Osteoblast (primary cell): ENCODE measurements around the gene PAH. TPM values are rescaled to one million over a fixed set of nuclear protein-coding genes. Genes with fewer than 3 reads are reported as not detected.

ENCODE experiments used
- DNase-seq: peaks from one replicate; pipeline ENCODE4 v3.0.0; 2011; ENCODE audit warnings: low spot score, mixed read lengths; ENCODE audit not compliant: insufficient read length; ENCODE audit errors: missing footprints
- H2AFZ ChIP-seq: 2 replicates; pipeline ENCODE4 v1.6.0; 2011; ENCODE audit warnings: mild to moderate bottlenecking, low read length
- H3K27ac ChIP-seq: 2 replicates; pipeline ENCODE4 v1.5.1; 2011; ENCODE audit warnings: mild to moderate bottlenecking, low read depth, low read length, moderate library complexity
- H3K27me3 ChIP-seq: 2 replicates; pipeline ENCODE4 v1.6.0; 2012; ENCODE audit warnings: mild to moderate bottlenecking, control low read depth, inconsistent platforms, low read length, moderate library complexity; ENCODE audit not compliant: insufficient read depth
- H3K36me3 ChIP-seq: 2 replicates; pipeline ENCODE4 v1.5.1; 2011; ENCODE audit warnings: mild to moderate bottlenecking, low read length, control low read depth, moderate library complexity; ENCODE audit not compliant: insufficient read depth
- H3K4me1 ChIP-seq: 2 replicates; pipeline ENCODE4 v1.5.1; 2011; ENCODE audit warnings: mild to moderate bottlenecking, low read length, control low read depth, moderate library complexity; ENCODE audit not compliant: insufficient read depth
- H3K4me2 ChIP-seq: 2 replicates; pipeline ENCODE4 v1.6.0; 2011; ENCODE audit warnings: mild to moderate bottlenecking, low read length; ENCODE audit not compliant: insufficient read depth
- H3K4me3 ChIP-seq: fragments of 200-600 bp; sonication (generic); 3 replicates; pipeline ENCODE4 v1.5.1; 2012; ENCODE audit warnings: mild to moderate bottlenecking, low read length, inconsistent platforms; ENCODE audit not compliant: insufficient read depth
- H3K79me2 ChIP-seq: 2 replicates; pipeline ENCODE4 v1.6.0; 2012; ENCODE audit warnings: mild to moderate bottlenecking, low read length, control low read depth, inconsistent platforms; ENCODE audit not compliant: insufficient read depth
- H3K9me3 ChIP-seq: 2 replicates; pipeline ENCODE4 v1.5.1; 2011; ENCODE audit warnings: low read depth, low read length, control low read depth
- H4K20me1 ChIP-seq: 2 replicates; pipeline ENCODE4 v1.6.0; 2012; ENCODE audit warnings: mild to moderate bottlenecking, low read length, control low read depth; ENCODE audit not compliant: insufficient read depth
- total RNA-seq: library from RNA; depleted of rRNA; stranded (reverse); fragments of >200 nt; gene quantifications from 2 replicates; pipeline ENCODE4 v1.2.3, GENCODE V29; 2012
- TF ChIP-seq, protein P1 (sequence below): IDR thresholded peaks from 2 replicates; pipeline ENCODE4 v1.5.1; 2011; ENCODE audit warnings: mild to moderate bottlenecking, low read depth, low read length, moderate library complexity; ENCODE audit errors: extremely low read depth

The PAH gene
- total RNA-seq, 1 donor, result not detected

DNA sequence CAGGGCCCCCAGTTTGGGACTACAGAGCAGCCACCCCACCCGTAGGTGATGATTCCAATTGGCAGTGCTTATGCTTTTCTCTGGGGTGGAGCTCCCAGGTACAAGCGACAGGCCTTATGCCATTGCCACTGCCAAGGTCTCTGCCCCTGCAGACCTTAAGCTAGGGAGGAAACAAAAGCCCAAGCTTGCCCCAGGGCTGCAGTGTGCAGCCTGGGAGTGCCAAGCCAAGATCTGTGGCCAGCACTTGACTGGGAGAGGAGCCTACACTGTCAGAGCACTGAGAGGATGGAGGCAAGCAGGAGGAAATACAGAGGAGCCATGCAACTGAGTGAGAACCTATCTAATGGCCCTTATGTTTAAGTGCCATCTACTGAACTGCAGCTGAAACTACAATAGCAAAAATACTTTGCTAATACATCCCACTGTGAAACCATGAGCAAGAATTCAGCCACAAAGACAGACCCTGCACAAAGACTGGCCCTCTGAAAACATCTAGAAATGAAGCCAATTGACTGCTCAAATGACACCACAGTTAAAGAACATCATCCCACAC, 22.7 kb upstream of the PAH start:
- H3K4me1 ChIP-seq, result no peaks in the 10 kb centered on the region
- no peaks in the 10 kb centered on the region for H3K9me3 ChIP-seq
- DNase-seq, result no peak
- no peaks in the 10 kb centered on the region for H3K79me2 ChIP-seq
- no peaks in the 10 kb centered on the region for H3K27me3 ChIP-seq
- H3K27ac ChIP-seq, result no peak overlapping the region
- TF ChIP-seq, protein P1, sequence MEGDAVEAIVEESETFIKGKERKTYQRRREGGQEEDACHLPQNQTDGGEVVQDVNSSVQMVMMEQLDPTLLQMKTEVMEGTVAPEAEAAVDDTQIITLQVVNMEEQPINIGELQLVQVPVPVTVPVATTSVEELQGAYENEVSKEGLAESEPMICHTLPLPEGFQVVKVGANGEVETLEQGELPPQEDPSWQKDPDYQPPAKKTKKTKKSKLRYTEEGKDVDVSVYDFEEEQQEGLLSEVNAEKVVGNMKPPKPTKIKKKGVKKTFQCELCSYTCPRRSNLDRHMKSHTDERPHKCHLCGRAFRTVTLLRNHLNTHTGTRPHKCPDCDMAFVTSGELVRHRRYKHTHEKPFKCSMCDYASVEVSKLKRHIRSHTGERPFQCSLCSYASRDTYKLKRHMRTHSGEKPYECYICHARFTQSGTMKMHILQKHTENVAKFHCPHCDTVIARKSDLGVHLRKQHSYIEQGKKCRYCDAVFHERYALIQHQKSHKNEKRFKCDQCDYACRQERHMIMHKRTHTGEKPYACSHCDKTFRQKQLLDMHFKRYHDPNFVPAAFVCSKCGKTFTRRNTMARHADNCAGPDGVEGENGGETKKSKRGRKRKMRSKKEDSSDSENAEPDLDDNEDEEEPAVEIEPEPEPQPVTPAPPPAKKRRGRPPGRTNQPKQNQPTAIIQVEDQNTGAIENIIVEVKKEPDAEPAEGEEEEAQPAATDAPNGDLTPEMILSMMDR, result no peak
- H3K36me3 ChIP-seq, result no peaks in the 10 kb centered on the region
- no peak overlapping the region for H2AFZ ChIP-seq
- H4K20me1 ChIP-seq, result no peaks in the 10 kb centered on the region
- H3K4me2 ChIP-seq, result no peak overlapping the region
- H3K4me3 ChIP-seq, result no peak overlapping the region

DNA sequence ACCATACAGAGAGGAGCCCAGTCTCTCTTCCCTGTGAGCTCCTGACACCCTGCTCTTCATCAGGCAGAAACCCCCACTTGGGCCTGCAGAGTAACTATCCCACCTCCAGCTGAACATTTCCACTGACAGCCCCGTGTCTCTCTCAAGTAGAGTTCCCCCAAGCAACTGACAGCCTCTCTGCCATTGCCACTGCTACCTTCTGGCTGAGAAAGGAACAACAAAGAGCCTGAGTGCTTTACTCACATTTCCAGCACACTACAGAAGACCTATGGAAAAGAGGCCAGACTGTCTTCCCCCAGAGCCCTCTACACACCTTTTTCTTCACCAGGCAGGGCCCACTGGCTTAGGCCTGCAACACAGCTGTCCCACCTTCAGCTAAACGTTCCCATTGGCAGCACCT, 22.0 kb upstream of the PAH start:
- no peaks in the 10 kb centered on the region for H3K9me3 ChIP-seq
- no peaks in the 10 kb centered on the region for H4K20me1 ChIP-seq
- no peaks in the 10 kb centered on the region for H3K27me3 ChIP-seq
- H3K4me2 ChIP-seq, result no peak overlapping the region
- no peaks in the 10 kb centered on the region for H3K36me3 ChIP-seq
- no peaks in the 10 kb centered on the region for H3K4me1 ChIP-seq
- no peak overlapping the region for H3K27ac ChIP-seq
- no peak overlapping the region for H2AFZ ChIP-seq
- no peak for DNase-seq
- TF ChIP-seq, protein P1, result no peak
- no peaks in the 10 kb centered on the region for H3K79me2 ChIP-seq
- H3K4me3 ChIP-seq, result no peak overlapping the region

- DNase-seq, result no peak
- Histone ChIP-seq H3K4me2 (no peak overlapping the region), H3K4me3 (no peak overlapping the region), H4K20me1 (no peaks in the 10 kb centered on the region), H3K27me3 (no peaks in the 10 kb centered on the region), H3K9me3 (no peaks in the 10 kb centered on the region), H3K79me2 (no peaks in the 10 kb centered on the region), H3K27ac (no peak overlapping the region), H3K36me3 (no peaks in the 10 kb centered on the region), H2AFZ (no peak overlapping the region), H3K4me1 (no peaks in the 10 kb centered on the region)
- TF ChIP-seq, protein P1, result no peak
Observed at GRCh38 chr12:102933168-102933567, 16.1 kb upstream of the PAH start.

DNA sequence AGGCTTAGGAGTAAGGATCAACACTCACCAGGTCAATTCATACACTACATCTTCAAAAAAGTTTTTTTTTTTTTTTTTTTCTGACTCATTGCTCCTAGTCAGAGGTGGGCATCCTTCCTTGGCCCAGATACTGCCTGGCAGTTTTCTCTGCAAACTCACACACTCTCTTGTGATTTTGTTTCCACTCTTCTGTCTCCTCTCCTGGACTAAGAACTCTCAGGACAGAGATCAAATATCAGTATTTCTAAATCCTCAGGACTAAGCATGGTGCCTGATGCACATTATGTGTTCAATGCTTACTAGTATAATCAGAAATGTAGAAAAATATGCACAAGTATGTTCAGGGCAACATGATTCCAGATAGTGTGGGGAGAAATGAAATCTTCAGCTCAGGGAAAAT, 10.2 kb upstream of the PAH start:
- H3K4me3 ChIP-seq, result no peak overlapping the region
- no peaks in the 10 kb centered on the region for H3K36me3 ChIP-seq
- no peak overlapping the region for H2AFZ ChIP-seq
- H3K27me3 ChIP-seq, result no peaks in the 10 kb centered on the region
- no peaks in the 10 kb centered on the region for H3K9me3 ChIP-seq
- H3K4me2 ChIP-seq, result no peak overlapping the region
- TF ChIP-seq, protein P1, result no peak
- H3K27ac ChIP-seq, result no peak overlapping the region
- no peaks in the 10 kb centered on the region for H3K4me1 ChIP-seq
- DNase-seq, result no peak
- H3K79me2 ChIP-seq, result no peaks in the 10 kb centered on the region
- no peaks in the 10 kb centered on the region for H4K20me1 ChIP-seq
